Measurements from ENCODE around the gene NBEA.
"Not testable (repeated sequence)": the region's sequence is repeated elsewhere in the genome, so short reads cannot be mapped to it uniquely, and the experiment has no call there.

Gene NBEA

DNA sequence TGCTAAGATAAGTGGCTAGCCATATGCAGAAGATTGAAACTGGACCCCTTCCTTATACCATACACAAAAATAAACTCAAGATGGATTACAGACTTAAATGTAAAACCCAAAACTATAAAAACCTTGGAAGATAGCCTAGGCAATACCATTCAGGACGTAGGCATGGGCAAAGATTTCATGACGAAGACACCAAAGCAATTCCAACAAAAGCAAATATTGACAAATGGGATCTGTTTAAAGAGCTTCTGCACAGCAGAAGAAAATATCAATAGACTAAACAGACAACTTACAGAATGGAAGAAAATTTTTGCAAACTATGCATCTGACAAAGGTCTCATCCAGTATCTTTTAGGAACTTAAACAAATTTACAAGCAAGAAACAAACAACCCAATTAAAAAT is 466.2 kb downstream of the NBEA start:
- DNase-seq: not testable (repeated sequence)

DNA sequence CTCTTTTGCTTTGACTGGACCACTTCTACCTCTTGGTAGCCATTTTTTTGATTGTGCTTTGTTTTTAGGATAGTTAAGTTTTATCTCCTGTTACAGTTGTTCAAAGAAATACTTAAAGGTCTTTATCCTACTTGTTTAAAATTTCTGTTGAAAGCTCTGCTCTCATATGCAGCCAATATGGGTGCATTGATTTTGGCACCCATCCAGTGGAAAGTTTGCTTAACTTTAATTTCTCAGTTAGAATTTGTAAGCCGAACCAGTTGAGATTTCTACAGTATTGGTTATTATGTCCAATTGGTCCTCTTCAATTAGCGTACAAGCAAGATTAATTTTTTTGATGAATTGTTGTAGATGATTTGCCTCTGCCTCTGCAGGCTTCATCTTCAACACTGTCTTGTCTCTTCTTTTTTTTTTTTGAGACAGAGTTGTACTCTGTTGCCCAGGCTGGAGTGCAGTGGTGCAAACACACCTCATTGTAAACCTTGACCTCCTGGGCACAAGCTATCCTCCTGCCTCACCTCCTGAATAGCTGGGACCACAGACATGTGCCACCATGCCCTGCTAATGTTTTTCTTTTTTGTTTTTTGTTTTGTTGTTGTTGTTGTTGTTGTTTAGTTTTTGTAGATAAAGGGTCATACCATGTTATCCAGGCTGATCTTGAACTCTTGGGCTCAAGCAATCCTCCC is 469.1 kb downstream of the NBEA start:
- no peak for DNase-seq

DNA sequence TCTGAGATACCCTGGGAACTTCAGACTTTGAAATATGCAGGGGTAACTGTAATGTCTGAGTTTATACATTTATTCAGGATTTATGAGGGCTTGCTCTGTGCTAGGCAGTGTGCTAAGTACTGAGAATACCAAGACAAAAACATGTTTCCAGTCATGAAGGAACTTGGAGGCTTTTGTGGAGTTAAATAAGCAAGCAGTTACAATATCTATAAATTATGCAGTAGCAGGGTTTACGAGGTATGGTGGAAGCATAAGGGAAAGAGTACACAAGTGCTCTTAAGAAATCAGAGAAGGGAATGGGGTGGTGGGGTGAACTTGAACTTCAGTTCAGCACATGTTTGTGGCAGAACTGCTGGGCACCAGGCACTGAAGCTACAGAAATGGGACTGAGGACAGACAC is 506.4 kb downstream of the NBEA start:
- DNase-seq: no peak

DNA sequence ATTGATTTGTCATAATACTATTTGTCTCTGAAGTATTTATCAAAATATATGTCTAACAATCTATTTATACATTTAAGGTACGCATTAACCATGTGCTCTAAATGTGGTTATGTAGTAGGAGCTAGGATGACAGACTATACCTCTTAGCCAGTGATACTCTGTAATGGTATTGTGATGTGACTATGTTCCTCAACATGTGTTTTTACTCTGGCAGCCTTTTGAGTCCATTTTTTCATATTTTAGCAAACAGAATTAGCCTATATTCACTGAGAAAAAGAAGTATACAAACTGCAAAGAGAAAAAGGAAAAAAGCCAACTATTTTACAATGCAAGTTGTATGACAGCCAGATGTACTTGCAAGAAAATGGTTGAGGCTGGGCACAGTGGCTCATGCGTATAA is 507.8 kb downstream of the NBEA start:
- DNase-seq: no peak

DNA sequence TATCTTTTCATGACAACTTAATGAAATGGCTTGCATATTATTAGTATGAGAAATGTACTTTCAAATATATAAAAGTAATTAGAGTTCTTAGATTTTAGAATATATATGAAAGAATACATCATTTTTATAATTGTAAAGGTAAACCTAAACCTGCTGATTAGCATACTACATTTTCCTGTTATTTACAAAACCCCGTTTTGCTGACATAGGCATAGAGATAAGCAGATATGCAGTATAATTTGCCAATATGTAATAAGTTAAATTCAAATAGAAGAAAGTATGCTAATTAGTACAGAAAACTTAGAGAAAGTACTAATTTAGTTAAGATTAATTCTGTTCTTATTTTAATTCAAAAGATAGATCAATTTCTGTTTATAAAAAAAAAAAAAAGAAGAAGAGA is 513.0 kb downstream of the NBEA start:
- DNase-seq: no peak

DNA sequence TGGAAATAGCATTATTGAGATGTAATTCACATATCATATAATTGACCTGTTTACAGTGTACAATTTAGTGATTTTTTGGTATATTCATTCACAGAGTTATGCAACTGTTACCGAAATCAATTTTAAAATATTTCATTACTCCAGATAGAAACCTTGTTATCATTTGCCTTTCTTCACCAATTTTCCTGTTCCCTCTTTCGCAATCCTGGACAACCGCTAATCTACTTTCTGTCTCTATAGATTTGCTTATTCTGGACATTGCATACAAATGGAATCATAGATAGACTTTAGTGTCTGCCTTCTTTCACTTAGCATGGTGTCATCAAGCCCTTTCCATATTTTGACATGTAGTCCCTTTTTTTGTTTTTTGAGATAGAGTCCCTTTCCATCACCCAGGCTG is 515.2 kb downstream of the NBEA start:
- DNase-seq: no peak

DNA sequence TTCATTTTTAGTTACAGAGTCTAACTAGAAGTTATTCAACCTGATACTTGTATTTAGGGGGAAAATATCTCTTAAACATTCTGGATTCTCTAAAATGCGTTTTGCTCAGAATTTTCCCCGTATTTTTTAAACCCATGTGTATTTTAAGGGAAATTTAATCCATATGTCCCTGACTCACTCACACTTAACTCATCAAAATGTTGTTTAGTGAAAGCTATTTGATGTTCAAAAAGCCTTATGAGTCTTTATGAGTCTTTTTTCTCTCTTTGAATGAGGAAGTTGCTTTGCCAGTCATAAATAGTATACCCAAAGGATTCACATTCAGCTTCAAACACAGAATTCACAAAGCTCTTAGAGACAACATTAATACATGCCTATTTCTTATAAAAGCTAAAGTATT is 518.0 kb downstream of the NBEA start:
- no peak for DNase-seq

DNA sequence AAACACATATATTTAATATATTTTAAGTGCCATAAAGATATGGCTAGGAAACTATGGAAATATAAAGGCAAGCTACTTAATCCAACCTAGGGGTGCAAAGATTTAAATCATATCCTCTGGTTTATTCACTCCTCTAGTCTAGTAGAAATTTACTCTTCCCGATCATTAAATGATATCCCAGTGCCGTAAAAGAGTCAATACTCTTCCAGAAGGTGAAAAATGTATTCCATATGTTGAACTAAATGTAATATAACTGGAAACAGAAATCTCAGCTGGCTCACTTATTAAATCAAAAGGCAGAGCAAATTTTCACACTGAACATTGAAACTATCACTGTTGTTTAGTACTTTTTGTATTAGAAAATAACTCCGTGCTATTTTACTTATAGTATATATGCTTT is 523.3 kb downstream of the NBEA start:
- DNase-seq: no peak

DNA sequence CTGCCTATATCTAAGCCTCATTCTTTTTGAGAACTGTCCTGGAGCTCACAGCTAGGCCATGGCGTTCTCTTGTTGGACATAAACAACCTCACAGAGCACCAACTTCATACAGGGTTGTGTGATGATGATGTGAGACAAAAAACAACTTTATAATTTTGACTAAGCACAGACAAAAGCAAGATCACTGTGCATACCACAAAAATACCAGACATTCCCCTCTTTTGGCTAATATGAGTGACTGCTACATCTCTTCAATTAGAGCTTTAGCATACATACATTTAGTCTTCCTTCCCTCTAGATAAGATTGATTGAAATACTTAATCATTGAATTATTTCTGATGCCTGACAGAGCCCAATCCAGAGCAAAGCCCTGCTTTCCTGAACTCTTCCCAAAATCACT is 526.1 kb downstream of the NBEA start:
- no peak for DNase-seq

DNA sequence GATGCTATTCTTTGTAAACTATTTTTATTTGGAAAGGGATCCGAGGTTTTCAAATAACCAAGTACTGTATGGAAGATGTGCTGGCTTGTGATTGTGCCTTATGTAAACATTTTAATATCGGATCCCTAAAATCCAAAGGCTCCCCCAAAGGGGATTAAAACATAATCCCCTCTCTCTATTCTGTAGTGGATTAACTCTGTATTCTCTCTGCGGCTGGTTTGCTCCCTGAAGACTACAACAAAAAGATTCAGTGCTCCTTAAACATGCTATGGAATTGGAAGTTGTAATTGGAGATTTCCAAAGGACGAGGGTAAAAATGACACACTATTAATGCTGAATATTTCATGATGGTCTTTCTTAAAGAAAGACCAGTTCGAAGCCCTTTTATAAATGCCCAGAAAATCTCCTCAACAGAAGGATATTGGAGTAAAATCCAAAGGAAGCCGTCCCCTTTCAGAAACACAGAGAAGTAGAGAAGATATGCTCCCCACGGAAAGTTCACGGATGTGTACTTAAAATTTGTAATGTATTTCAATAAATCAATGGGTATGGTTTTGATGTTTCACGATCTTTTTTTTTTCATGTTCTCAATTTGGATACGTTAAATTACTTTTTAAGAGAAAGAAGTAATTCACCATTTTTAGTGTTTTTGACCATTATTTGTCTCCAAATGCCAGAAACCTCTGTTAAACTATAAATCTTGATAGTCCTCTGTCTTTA is 527.9 kb downstream of the NBEA start:
- no peak for DNase-seq

DNA sequence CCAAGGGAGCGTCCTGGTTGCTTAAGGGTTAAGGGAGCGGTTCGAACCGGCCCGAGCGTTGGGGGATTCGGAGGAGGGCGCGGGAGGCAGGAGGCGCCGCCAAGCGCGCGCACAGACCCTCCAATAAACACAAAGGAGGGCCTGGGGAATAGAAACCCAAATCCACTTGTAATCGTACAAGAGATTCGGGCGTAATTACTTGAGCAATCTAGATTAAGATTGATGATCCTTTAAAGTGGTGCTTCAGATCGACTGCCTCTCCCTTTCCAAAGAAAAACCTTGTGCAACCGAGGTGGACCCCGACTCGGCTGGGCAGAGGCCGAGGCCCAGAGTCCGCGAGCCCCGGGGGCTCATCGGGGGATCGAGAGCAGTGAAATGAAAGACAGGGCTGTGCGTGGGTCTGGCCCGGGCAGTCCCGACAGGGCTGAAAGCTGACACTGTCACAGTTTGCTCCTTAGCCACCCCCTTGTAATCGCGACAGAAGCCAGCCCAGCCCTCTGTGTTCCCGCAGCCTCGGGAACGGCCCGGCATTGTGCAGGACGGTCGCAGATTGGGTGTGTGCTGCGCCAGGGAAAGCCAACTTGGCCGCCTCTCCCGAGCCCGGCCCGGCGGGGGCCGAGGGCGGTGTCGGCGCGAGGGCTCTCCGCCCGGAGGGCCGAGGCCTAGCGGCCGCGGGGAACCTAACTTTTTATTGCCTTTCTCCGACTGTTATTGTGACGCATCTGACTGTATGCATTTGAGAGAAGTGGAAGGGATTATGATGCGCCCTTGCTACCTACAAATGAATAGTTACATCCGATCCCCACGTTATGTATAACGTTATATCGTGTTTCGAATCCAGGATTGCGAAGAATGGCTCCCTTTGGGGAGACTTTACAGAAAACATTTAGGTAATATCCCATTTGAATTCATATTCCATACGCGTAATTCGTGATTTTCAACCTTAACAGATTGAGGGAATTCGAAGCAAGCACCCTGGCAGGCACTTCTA is 528.9 kb downstream of the NBEA start:
- no peak for DNase-seq

DNA sequence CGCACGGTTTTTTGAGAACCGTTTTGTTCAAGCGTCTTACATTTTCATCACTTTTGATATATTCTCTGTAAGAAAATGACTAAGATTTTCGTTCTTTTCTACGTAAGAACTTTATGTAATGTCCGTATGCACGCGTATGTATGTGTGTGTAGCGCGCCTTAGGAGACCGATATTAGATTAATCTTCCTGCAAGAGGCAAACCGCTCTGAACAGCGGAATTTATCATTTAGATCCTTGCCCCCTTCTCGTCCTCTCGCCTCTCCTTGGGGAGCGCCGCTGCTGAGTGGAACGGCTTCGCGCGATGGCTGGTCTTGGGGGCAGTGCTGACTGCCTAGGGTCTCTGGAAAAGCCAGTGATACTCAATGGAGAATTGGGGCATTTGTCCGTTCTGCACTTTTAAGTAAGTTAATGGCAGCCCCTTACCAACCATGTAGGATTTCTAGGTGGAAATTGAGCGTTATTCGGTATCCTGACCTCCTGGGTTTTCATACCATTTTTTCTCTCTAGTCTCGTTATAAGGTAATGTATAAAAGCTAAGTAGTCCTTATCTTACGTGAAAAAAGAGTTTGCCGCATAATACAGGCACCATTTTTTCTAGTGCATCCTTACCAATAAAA is 529.7 kb downstream of the NBEA start:
- no peak for DNase-seq

DNA sequence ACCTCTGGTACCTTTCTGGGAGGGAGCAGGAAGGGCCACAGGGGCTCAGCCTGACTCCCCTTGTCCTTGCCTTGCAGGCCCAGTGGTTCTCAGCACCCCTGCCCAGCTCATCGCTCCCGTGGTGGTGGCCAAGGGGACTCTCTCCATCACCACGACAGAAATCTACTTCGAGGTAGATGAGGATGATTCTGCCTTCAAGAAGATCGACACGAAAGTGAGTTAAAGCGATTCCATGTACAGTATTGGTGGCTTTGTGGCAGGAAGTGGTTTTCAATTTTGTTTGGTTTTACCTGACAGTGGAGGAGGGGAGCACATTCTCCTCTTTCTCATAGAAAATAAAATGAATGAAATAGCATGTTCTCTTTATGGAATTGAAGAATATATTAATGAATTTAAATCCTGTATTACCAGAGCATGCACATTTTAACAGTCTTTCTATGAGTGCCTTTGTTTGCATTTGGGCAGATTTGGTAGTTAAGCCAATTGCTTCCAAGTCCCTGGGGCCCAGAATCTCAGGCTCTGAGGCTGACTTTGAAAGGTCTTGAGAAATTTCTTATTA is 530.3 kb downstream of the NBEA start:
- DNase-seq: no peak

DNA sequence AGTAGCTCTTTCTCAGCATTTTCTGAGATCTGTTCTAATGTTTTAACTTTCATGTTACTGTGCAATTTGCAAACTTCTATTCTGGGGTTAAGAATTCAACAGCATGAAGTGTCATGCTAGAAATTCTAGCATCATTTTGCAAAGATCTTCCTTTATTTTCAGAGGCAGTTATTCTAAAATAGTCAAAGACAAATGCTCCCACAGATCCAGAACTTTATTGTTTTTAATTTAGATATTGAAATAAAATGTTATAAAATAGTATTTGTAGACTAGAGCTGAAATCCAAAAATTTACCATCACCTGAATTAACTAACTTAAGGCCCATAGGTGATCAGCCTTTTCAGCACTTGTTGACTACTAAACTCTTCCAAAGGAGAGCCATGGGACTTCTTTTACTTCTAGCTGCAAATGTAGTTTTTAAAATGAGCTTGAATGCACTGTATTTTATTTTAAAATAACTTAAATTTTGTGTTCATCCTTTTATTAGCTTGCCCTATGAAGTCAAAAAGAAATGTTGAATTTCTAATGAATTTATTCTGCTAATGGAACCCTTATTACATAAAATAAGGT is 531.2 kb downstream of the NBEA start:
- DNase-seq: no peak

DNA sequence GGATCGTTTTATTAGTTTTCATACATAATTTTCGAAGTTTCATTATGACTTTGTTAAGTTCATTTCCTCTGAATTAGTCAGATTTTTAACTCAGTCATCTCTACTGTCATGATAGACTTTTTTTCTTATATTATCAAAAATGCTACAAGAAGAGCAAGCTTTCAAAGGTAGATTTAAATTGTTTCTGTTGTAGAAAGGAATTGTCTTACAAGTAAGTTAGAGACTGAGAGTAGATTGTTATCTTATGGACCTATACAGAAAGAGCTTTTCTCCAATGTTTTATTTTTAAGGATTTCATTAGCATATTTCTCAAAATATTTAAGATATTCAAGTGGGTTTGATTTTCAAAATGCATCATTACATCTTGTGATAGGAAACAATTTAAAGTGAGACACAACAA is 531.7 kb downstream of the NBEA start:
- no peak for DNase-seq

DNA sequence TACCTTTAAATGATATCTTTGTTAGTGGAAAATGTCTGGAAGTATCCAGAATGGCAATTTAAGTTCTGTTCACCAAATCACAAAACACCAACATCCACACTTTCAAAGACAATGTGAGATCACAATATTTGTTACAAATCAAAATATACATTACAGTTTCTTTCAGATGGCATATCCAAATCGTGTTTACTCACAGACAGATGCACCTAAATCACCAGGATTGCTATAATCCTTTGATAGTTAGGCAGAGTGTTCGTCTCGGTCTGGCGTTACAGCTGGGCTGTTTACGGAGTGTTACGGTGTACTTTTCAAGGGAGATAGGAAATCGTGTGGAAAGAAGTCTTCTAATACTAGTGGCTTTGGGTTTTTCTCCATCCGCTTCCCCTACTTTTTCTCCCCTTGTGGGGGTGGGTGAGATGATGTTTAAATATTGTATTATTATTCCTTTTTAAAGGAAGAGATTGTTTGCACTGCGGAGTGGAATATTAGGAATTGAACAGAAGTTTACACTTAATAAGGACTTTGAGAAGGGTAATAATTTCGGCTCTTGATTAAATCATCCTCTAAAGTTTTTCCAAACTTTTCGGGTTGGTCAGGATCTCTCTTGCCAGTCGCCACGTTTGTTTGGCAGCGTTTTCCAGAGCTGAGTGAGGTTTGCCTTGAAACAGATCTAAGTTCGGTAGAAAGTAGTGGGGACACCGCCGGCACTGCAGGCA is 532.6 kb downstream of the NBEA start:
- DNase-seq: no peak

DNA sequence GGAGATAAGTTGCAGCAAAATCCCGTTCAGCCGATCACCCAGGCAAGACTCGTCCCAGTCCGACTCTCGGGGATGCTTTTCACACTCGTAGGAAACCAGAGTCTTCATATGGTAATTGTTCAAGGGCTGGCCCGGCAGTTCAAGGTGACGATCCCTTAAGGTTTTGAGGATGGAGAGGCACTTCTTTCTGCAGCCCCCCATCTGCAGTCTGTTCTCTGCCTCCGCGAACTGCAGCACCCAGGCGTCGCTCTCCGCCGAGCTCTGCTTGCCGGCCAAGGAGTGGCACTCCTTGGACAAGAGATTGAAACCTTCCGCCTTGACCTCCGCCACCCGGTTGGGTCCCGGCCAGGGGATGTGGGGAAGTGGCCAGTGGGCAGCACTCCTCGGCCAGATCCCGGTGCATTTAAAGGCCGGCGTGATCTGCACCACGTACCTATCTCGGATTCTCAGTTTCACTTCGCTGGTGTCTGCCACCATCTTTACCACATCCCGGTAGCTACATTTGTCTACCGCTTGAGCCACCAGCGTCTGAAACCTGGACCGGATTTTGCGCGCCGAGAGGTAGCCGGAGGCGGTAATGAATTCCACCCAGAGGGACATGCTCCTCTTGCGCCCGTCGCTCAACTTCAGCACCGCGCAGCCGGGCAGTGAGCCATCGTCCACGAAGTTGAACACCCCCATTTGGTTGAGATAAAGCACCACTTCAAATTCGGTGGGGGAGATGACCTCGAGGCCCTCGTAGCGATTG is 533.3 kb downstream of the NBEA start:
- DNase-seq: no peak

DNA sequence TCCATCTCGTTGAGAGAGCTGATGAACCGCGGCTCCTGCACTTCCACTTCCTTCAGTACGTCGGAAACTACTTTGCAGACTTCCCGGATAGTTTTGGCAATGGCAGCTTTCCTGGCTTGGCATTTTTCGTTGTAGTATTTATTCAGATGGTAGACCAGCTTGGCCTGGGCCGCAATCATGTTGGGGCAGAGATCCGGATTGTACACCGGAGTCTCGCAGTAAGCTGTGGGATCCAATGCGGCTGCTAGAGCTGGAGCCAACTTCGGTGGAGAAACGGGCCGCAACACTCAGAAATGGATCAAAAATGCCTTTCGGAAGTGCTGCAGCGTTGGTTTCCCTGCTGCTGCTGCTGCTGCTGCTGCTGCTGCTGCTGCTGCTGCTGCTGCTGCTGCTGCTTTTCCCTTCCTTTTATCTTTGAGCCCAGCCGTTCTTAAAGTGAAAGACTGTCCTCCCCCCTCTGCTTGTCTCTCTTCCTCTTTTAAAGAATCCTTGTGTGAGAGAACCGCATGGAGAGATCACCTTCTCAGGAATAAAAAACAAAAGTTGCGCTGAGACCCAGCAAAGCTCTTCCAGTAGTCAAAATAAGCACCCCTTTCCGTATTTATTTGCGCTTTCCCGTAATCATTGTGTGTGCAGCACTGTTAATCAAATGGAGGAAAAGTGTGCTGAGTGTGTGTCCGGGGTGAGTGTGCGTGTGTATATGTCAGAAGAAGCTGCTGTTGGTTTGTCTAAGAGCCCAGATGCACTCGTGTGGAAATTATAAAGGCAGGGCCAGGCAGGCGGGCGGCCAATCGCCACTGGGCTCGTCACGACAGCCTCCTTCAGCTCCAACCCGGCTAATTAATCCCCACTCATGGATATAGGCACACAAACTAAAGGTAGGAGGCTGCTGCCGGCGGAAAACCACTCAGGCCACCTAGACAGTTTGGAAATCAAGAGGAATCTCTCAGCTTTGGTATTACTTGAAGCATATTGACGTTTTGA is 534.2 kb downstream of the NBEA start, which contains the start of gene MAB21L1:
Gene MAB21L1 (minus strand): TSS at position 730 of the 984 bp plus-strand sequence. CDS start 551 bp downstream, at position 179.
- DNase-seq: peak in 1 of 2 donors; percentile 12

DNA sequence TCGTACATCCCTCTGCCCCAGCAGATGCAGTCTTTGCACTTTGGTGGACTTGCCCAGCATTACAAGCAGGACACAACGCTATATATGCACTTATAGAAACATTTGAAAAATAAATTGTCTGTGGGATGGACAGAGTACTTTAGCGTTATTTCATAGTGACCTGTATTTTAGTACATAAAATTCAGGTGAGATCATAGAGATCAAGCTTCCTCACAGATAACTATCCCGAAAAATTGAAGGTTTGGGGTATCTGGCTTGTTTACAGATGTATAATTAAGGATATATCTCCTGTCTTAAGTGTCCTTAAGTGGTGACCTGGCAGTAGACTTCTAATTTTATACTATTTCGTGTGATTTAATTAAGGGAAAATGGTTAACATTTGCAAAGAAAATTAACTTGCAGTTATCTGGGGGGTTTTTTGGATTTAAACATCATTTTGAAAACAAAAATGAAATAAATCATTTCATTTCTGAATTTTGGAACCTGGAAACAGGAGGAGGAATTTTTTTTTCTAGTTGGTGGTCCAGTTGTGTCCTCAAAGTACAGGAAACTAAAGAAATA is 535.4 kb downstream of the NBEA start:
- no peak for DNase-seq

Measured in CD4-positive, alpha-beta T cell treated with Interferon alpha-2 for 1 hour (primary cell).